OCI-LY1 (cell line): ENCODE results near the gene RAB36.

ENCODE experiments used
- H2AFZ ChIP-seq: fragments of 200-600 bp; sonication (generic), shearing (Covaris generic); 2 replicates; pipeline ENCODE4 v1.6.0; 2014; ENCODE audit warnings: antibody characterized with exemption, mild to moderate bottlenecking, low read length
- H3F3A ChIP-seq: fragments of 200-600 bp; sonication (generic), shearing (Covaris generic); 2 replicates; pipeline ENCODE4 v1.6.0; 2014; ENCODE audit warnings: mild to moderate bottlenecking, antibody characterized with exemption, low read length, moderate library complexity; ENCODE audit not compliant: insufficient read depth
- H3K27ac ChIP-seq: fragments of 200-600 bp; sonication (generic); 2 replicates; pipeline ENCODE4 v1.5.1; 2014; ENCODE audit warnings: low read length, mixed run types, mild to moderate bottlenecking, low read depth; ENCODE audit not compliant: poor library complexity, severe bottlenecking
- H3K27me3 ChIP-seq: fragments of 200-600 bp; sonication (generic); 2 replicates; pipeline ENCODE4 v1.6.0; 2014; ENCODE audit warnings: antibody characterized with exemption, mild to moderate bottlenecking, low read length, moderate library complexity; ENCODE audit not compliant: insufficient read depth
- H3K36me3 ChIP-seq: fragments of 200-600 bp; sonication (generic); 2 replicates; pipeline ENCODE4 v1.6.1; 2014; ENCODE audit warnings: mild to moderate bottlenecking, antibody characterized with exemption, low read length, moderate library complexity, mixed read lengths; ENCODE audit not compliant: insufficient read depth
- H3K4me1 ChIP-seq: fragments of 200-600 bp; sonication (generic); 2 replicates; pipeline ENCODE4 v1.5.1; 2014; ENCODE audit warnings: mild to moderate bottlenecking, low read length, moderate library complexity; ENCODE audit not compliant: insufficient read depth, severe bottlenecking
- H3K4me2 ChIP-seq: fragments of 200-600 bp; sonication (generic), shearing (Covaris generic); 2 replicates; pipeline ENCODE4 v1.6.1; 2014; ENCODE audit warnings: low read length
- H3K4me3 ChIP-seq: fragments of 200-600 bp; sonication (generic); 2 replicates; pipeline ENCODE4 v1.5.1; 2014; ENCODE audit warnings: low read length, low read depth, mild to moderate bottlenecking, mixed read lengths; ENCODE audit not compliant: poor library complexity, severe bottlenecking
- H3K79me2 ChIP-seq: fragments of 200-600 bp; shearing (Covaris generic); 2 replicates; pipeline ENCODE4 v1.6.1; 2016; ENCODE audit warnings: mixed run types, low read length, mixed read lengths; ENCODE audit not compliant: insufficient read depth
- H3K9ac ChIP-seq: fragments of 200-600 bp; sonication (generic), shearing (Covaris generic); 2 replicates; pipeline ENCODE4 v1.6.1; 2014; ENCODE audit warnings: mild to moderate bottlenecking, low read length, mixed read lengths
- H3K9me2 ChIP-seq: fragments of 200-600 bp; sonication (generic), shearing (Covaris generic); 2 replicates; pipeline ENCODE4 v1.6.1; 2014; ENCODE audit warnings: low read depth, mild to moderate bottlenecking, low read length, mixed read lengths
- H3K9me3 ChIP-seq: fragments of 200-600 bp; shearing (Covaris generic); 2 replicates; pipeline ENCODE4 v1.6.1; 2014; ENCODE audit warnings: low read length, mixed read lengths
- H4K20me1 ChIP-seq: fragments of 200-600 bp; sonication (generic), shearing (Covaris generic); 2 replicates; pipeline ENCODE4 v1.6.0; 2016; ENCODE audit warnings: mild to moderate bottlenecking, low read length; ENCODE audit not compliant: insufficient read depth
- CTCF ChIP-seq: fragments of 200-600 bp; sonication (generic), shearing (Covaris generic); IDR thresholded peaks from 2 replicates; pipeline ENCODE4 v1.5.1; 2017; ENCODE audit warnings: mild to moderate bottlenecking, antibody characterized with exemption, low read length, moderate library complexity, mixed read lengths
- EZH2 ChIP-seq: fragments of 200-600 bp; sonication (generic), shearing (Covaris generic); IDR thresholded peaks from 2 replicates; pipeline ENCODE4 v1.8.0; 2017; ENCODE audit warnings: borderline replicate concordance, mixed run types, mild to moderate bottlenecking, antibody characterized with exemption, low read length, moderate library complexity, mixed read lengths

The RAB36 gene

DNA sequence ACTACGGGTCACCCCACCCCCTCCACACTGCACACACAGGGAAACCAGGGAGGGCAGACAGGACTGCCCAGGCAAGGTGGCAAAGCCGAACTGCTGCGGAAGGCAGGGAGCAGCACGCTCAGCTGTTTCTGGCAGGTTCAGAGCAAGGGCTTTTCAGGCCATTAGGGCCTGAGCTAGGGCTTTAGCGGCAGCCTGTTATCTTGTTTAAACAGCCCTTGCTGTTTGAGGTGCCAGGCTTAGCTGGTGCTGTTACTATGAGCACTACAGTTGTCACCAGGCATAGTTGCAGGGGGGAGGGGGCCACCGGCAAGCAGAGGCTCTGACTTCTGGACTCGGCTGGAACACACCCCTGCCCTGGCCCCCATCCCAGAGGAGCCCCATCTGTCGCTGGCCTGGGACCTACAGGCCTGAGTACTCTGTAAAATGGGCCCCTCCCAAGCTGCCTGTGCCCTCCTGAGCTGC lies 38.3 kb upstream of the RAB36 start:
- Histone ChIP-seq H3K27me3 (peaks cover 2% of the 10 kb centered on the region; the same call in 1 of the 2 replicates), H3F3A (no peaks in the 10 kb centered on the region), H3K4me1 (no peaks in the 10 kb centered on the region), H2AFZ (no peak overlapping the region), H3K9me2 (no peaks in the 10 kb centered on the region), H4K20me1 (no peaks in the 10 kb centered on the region), H3K79me2 (no peaks in the 10 kb centered on the region), H3K27ac (no peak overlapping the region), H3K9me3 (no peaks in the 10 kb centered on the region), H3K36me3 (no peaks in the 10 kb centered on the region), H3K4me3 (no peak overlapping the region), H3K9ac (no peak overlapping the region), H3K4me2 (no peak overlapping the region)
- TF ChIP-seq CTCF (no peak), EZH2 (no peak)

DNA sequence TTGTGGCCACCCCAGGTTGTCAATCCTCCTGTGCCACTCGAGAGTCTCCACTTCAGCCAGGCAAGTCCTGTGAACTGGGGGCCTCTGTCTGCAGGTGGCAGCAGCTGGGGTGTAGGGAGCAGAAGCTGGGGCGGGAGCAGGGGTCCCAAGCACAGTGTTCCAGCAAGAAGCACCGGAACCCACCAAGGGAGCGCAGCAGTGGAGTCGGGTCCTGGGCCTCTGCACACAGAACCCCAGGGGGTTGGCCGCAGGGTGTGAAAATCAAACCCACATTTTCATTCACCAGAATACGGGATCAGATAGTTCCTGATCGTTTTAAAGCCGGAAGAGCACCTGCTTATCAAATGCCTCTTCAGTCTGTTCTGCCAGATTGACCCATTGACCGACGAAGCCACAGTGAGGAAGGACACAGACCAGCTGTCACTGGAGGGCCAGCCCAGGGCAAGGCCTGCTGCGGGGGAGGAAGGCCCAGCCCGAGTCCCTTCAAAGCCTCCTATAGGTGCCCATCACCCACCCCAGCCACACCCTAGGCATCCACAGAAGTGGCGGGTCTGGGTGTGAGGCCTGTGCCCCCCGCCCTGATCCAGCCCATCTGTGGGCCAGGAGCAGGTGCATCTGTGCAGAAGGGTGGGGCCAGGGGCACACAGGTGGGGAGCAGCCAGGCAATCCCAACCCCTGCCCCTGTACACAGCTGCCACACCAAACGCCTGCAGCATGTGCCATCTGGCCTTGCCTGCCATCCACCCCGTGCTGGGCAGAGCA lies 37.6 kb upstream of the RAB36 start:
- Histone ChIP-seq H3K4me1 (no peaks in the 10 kb centered on the region), H3K27ac (no peak overlapping the region), H2AFZ (no peak overlapping the region), H3K9ac (no peak overlapping the region), H3K9me3 (no peaks in the 10 kb centered on the region), H3K79me2 (no peaks in the 10 kb centered on the region), H4K20me1 (no peaks in the 10 kb centered on the region), H3K4me3 (no peak overlapping the region), H3K27me3 (peaks cover 8% of the 10 kb centered on the region; the same call in 1 of the 2 replicates), H3K9me2 (no peaks in the 10 kb centered on the region), H3K4me2 (no peak overlapping the region), H3K36me3 (no peaks in the 10 kb centered on the region), H3F3A (no peaks in the 10 kb centered on the region)
- TF ChIP-seq EZH2, result no peak
- TF ChIP-seq CTCF, result no peak

GRCh38 chr22:23108249-23109078 lies 36.8 kb upstream of the RAB36 start:
- Histone ChIP-seq H3K4me3 (no peak overlapping the region), H3K27ac (no peak overlapping the region), H3K36me3 (no peaks in the 10 kb centered on the region), H3F3A (no peaks in the 10 kb centered on the region), H4K20me1 (no peaks in the 10 kb centered on the region), H3K9ac (no peak overlapping the region), H3K4me2 (no peak overlapping the region), H3K27me3 (peaks cover 8% of the 10 kb centered on the region; the same call in 1 of the 2 replicates), H3K9me2 (no peaks in the 10 kb centered on the region), H3K4me1 (no peaks in the 10 kb centered on the region), H3K9me3 (no peaks in the 10 kb centered on the region), H3K79me2 (no peaks in the 10 kb centered on the region), H2AFZ (no peak overlapping the region)
- TF ChIP-seq CTCF (no peak), EZH2 (no peak)
